Progenitor cell of endocrine pancreas (in vitro differentiated cells): Measurements from ENCODE around the gene ADAMTS12. TPM values are rescaled to one million over a fixed set of nuclear protein-coding genes. Genes with fewer than 3 reads are reported as not detected.
A peak's percentile ranks its signal among the peaks of the same experiment; 100 is the strongest.

Experiments used
- DNase-seq: peaks from one replicate; pipeline ENCODE4 v3.0.0; 2021; ENCODE audit warnings: low spot score; ENCODE audit not compliant: unreplicated experiment
- H3K27ac Mint-ChIP-seq: 2 replicates; pipeline ENCODE4 v1.8.0; 2021; ENCODE audit warnings: mild to moderate bottlenecking, moderate library complexity, mixed read lengths
- H3K27me3 Mint-ChIP-seq: 2 replicates; pipeline ENCODE4 v1.8.0; 2021; ENCODE audit warnings: mixed read lengths
- H3K36me3 Mint-ChIP-seq: 2 replicates; pipeline ENCODE4 v1.8.0; 2022; ENCODE audit warnings: mixed read lengths; ENCODE audit not compliant: insufficient read depth
- H3K4me1 Mint-ChIP-seq: 2 replicates; pipeline ENCODE4 v1.8.0; 2021; ENCODE audit warnings: low read depth, mixed read lengths
- H3K4me3 Mint-ChIP-seq: 2 replicates; pipeline ENCODE4 v1.8.0; 2021; ENCODE audit warnings: low read depth, mild to moderate bottlenecking, moderate library complexity, mixed read lengths
- H3K9me3 Mint-ChIP-seq: 2 replicates; pipeline ENCODE4 v1.8.0; 2021; ENCODE audit warnings: low read depth, mixed read lengths
- CTCF ChIP-seq: fragments of 200-600 bp; sonication (generic); IDR thresholded peaks from one replicate; pipeline ENCODE4 v1.5.0; 2021; ENCODE audit warnings: antibody characterized with exemption, mild to moderate bottlenecking; ENCODE audit not compliant: unreplicated experiment
- total RNA-seq: library from RNA; stranded (reverse); gene quantifications from 2 replicates; pipeline ENCODE4 v1.2.1, GENCODE V29; 2021

ADAMTS12 gene
- total RNA-seq, 1 donor from 2014 or later, result 5.2 TPM

- no peak overlapping the region for H3K4me3 Mint-ChIP-seq
- no peak overlapping the region for H3K27ac Mint-ChIP-seq
- H3K9me3 Mint-ChIP-seq, result peaks cover 17% of the 10 kb centered on the region
- TF ChIP-seq CTCF, result no peak
- H3K4me1 Mint-ChIP-seq, result no peaks in the 10 kb centered on the region
- H3K27me3 Mint-ChIP-seq, result peaks cover 3% of the 10 kb centered on the region
- peaks cover 1% of the 10 kb centered on the region for H3K36me3 Mint-ChIP-seq
- no peak for DNase-seq
Measured at GRCh38 chr5:33901156-33901555, 9.4 kb upstream of the ADAMTS12 start.

GRCh38 chr5:33894566-33894965 lies 2.8 kb upstream of the ADAMTS12 start:
- TF ChIP-seq CTCF, result no peak
- Mint-ChIP-seq H3K27me3 (peaks cover 7% of the 10 kb centered on the region), H3K4me1 (peaks cover 27% of the 10 kb centered on the region), H3K36me3 (no peaks in the 10 kb centered on the region), H3K9me3 (no peaks in the 10 kb centered on the region), H3K4me3 (no peak overlapping the region), H3K27ac (no peak overlapping the region)
- no peak for DNase-seq

GRCh38 chr5:33892620-33893137 lies 889 bp upstream of the ADAMTS12 start:
- H3K9me3 Mint-ChIP-seq, result no peaks in the 10 kb centered on the region
- peak overlapping the region; percentile 80 for H3K4me3 Mint-ChIP-seq
- TF ChIP-seq CTCF, result no peak
- peak overlapping the region; percentile 89 for H3K27ac Mint-ChIP-seq
- peaks cover 31% of the 10 kb centered on the region for H3K4me1 Mint-ChIP-seq
- H3K36me3 Mint-ChIP-seq, result no peaks in the 10 kb centered on the region
- DNase-seq, result no peak
- H3K27me3 Mint-ChIP-seq, result peaks cover 7% of the 10 kb centered on the region

GRCh38 chr5:33891446-33891787 lies 373 bp downstream of the ADAMTS12 start:
- Mint-ChIP-seq H3K4me1 (peaks cover 31% of the 10 kb centered on the region), H3K4me3 (peak overlapping the region; percentile 80), H3K36me3 (no peaks in the 10 kb centered on the region), H3K27me3 (peaks cover 4% of the 10 kb centered on the region), H3K9me3 (no peaks in the 10 kb centered on the region), H3K27ac (peak overlapping the region; percentile 73)
- peak; percentile 4 for TF ChIP-seq CTCF
- DNase-seq, result no peak

GRCh38 chr5:33890131-33891032 lies 1.4 kb downstream of the ADAMTS12 start:
- peak; percentile 28 for TF ChIP-seq CTCF
- Mint-ChIP-seq H3K36me3 (no peaks in the 10 kb centered on the region), H3K9me3 (no peaks in the 10 kb centered on the region), H3K27ac (no peak overlapping the region), H3K27me3 (peaks cover 4% of the 10 kb centered on the region), H3K4me1 (peaks cover 31% of the 10 kb centered on the region), H3K4me3 (peak overlapping the region; percentile 80)
- DNase-seq, result no peak
